Renal pelvis (tissue), 4 donors: ENCODE results near the gene ADPRHL1. TPM values are rescaled to one million over a fixed set of nuclear protein-coding genes. Genes with fewer than 3 reads are reported as not detected.

Source experiments
- DNase-seq: peaks from one replicate; pipeline ENCODE4 v3.0.0-alpha.2; 2013
- polyA plus RNA-seq, 3 donors: library from polyadenylated mRNA; unstranded; fragments of 120-200 nt; gene quantifications; one replicate each; pipeline ENCODE4 v1.2.1, GENCODE V29; 2013; ENCODE audit not compliant: insufficient read length in 3 of 3

Gene ADPRHL1
- polyA plus RNA-seq, 3 donors, result 2.8 to 5.6 (median 4.7) TPM

DNA sequence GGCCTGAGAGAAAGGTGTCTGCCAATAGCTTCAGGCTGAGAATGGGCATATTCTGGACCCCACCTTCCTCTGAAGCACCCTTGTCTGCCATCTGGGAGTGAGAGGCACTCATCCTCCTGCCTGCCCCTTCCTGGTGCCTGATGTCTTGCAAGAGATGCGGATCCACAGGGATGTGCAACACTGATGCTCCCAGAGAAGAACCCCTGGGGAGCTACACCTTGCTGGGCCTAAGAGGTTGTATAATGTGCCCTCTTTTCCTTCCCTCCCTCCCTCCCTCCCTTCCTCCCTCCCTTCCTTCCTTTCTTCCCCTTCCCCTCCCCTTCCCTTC, 34.6 kb downstream of the ADPRHL1 start:
- no peak for DNase-seq

DNA sequence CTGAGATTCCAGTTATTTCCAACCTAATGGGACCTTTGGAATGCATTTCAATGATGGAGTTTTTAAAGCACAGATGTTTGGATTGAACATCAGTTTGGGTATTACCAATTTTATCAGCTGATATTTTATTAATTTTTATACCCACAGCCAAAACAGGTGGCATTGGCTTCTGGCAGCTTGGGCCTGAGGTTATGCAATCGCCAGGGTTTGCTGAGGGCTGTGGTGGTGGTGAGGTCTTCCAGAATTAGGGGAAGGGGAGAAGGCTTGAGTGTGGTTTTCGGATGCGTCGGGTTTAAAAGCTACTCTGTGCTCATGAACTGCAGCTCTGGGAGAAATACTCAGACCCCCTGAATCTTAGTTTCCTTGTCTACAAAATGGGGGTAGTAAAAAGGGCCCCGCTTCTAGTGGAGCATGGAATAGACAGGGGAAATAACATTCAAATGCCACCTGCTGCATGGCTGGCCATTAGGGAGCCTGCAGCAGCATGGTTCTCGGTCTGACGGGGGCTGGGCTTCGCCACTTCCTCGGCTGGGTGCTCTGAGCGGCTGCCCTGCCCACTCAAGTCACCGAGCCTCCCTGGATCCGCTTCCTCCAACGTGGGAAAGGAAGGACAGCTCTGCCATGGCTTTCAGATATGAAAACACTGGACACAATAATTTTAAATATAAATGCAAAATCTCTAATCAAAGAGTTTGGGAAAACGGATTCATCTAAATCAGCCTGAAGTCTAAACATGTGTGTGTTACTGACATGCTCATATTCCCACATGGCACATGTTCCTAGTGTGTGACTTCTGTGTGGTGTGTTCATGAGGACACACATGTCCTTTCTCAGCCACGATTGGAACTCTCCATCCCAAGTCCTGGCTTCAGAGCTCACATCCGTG, 35.2 kb downstream of the ADPRHL1 start:
- DNase-seq, result no peak

GRCh38 chr13:113417008-113417751, 36.1 kb downstream of the ADPRHL1 start:
- no peak for DNase-seq

GRCh38 chr13:113415825-113416224, 37.5 kb downstream of the ADPRHL1 start:
- no peak for DNase-seq

DNA sequence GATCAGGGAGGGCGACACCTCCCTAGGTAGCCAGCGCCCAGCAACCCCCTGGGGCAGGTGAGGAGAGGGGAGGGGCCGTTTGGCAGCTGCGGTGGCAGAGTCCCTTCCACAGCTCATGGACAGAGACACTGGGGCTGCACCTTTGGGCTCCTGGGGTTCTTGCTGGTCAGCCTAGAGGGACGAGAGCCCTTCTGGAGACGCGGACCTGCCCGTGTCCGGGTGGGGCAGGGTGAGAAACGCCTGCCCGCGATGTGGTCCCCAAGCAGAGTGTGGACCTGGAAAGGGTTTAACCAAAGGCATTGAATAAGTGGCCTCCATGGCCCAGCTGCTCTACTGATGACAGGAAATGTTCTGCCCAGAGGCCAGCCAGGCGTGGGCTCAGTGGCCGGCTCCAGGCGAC, 38.3 kb downstream of the ADPRHL1 start:
- DNase-seq, result no peak

DNA sequence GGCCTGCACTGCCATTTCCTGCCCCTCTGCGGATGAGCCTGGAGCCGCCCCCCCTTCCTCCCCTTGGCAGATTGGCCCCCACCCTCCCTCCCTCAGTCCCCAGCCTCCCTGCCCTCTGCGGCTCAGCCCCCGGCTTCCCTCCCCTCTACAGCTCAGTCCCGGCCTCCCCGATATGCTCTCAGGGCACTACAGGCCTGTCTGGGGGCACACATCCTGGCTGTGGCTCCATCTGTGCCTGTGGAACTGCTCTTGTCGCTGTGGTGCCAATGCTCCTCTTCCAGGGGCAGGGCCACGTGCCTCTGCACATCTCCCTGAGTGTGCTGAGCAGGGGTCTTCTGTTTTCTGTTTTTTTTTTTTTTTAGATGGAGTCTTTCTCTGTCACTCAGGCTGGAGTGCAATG, 39.0 kb downstream of the ADPRHL1 start:
- no peak for DNase-seq

DNA sequence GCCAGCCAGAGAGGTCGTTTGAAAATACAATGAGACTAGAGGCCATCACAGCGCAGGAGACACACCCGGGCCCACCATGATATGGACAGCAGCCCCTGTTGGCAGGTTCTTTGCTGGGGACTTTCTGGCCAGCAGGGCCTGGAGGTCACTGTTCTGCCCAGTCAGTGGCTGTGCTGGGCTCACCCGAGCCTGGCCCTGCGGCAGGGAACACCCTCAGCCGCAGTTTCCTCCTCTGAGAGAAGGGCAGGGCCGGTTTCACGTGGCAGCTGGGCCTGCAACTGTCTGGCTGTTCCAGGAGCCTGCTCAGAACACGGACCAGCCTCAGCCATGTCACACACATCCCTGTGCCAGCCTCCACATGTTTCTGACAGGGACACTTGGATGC, 39.4 kb downstream of the ADPRHL1 start:
- no peak for DNase-seq

- no peak for DNase-seq
Observed at GRCh38 chr13:113413178-113413897, 40.0 kb downstream of the ADPRHL1 start.

GRCh38 chr13:113412440-113412839, 40.8 kb downstream of the ADPRHL1 start:
- no peak for DNase-seq

DNA sequence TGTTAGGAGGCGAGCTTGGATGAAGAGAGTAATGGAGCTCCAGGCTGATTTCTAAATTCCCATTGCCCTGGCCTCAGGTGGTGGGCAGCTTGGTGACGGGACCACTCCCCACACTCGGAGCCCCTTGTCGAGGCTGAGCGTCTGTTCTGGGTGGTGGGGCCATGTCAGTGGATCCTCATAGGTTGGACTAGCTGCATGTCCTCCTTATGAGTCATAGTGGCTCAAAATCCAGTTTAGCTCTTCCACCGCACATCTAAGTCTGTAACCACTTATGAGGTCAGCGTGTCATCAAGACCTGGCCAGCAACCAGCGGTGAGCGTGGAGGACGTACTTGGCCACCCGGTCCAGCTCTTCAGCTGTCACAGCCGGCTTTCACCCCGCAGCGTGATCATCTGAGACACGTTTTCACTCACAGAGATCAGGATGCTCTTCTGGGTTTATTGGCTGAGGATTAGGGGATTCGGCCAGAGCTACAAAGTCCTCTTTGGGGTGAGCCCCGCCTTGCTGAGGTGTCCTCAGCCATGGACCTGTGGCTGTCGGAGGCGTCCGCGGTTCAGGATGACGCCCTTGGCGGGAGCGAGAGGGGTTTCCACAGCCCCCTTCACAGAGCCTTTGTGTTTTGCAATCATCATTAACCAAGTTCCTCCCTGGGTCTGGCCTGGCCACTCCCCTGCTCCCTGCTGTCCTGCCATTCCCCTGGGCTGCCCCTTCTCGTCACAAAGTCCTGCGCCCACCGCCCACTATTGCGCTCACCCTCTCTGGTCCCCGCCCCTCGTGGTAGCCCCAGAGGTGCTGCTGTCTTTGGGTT, 41.9 kb downstream of the ADPRHL1 start:
- DNase-seq, result no peak

- peak; percentile 76 for DNase-seq
Observed at GRCh38 chr13:113410472-113411201, 42.7 kb downstream of the ADPRHL1 start.

DNA sequence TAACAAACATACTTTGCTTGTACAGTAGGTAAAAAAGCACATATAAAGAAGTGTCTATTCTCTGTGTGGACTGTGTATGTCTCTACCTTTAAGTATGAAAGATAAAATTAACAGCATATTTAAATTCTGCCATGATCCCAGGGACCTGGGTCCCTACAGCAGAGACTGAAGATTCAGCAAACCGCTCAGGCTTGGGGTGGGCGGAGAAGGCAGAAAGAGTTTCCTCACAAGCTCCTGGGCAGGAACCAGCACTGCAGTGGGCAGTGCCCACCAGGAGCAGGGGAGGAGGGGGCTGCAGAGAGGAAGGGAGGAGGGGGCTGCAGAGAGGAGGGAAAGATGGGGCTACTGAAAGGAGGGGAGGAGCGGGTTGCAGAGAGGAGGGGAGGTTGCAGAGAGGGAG, 44.7 kb downstream of the ADPRHL1 start:
- DNase-seq, result no peak

DNA sequence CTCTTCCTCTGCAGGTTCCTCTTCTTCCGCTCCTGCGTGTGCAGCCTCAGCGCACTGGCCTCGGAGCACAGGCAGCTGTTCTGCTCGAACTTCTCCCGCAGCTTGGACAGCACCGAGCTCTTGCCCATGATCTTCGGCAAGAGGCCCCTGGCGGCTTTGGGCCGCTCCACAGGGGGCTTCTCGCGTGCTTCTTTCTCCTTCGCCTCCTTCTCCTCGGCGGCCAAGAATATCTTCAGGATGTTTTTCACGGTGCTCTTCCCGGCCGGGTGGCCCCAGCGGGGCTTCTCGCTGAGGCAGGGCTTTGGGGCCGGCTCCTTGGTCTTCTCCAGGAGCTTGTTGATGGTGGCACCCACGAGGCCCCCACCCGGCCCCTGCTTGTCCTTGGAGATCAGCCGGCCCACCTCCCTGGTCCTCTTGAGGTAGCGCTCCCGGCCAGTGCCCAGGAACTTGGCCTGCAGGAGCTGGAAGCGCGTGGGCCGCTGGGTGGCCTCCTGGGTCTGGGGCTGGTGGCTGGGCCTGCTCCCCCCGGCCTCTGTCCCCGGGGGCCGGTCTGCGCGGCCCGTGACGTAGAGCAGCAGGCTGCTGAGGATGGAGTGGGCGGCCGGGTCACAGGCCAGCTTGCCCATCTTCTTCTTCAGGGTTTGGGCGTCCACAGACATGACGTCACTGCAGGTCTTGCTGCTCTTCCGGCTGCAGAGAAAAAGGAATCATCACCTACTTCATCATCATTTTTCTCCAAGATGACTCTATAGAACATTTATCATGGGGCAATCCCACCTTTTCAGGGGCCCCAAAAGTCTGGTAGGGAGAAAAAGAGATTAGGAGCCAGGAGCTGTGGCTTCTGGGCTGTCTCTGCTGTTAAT, 45.5 kb downstream of the ADPRHL1 start:
- DNase-seq, result no peak

- no peak for DNase-seq
Observed at GRCh38 chr13:113407103-113407530, 46.2 kb downstream of the ADPRHL1 start.

- no peak for DNase-seq
Observed at GRCh38 chr13:113406321-113407102, 46.8 kb downstream of the ADPRHL1 start.

DNA sequence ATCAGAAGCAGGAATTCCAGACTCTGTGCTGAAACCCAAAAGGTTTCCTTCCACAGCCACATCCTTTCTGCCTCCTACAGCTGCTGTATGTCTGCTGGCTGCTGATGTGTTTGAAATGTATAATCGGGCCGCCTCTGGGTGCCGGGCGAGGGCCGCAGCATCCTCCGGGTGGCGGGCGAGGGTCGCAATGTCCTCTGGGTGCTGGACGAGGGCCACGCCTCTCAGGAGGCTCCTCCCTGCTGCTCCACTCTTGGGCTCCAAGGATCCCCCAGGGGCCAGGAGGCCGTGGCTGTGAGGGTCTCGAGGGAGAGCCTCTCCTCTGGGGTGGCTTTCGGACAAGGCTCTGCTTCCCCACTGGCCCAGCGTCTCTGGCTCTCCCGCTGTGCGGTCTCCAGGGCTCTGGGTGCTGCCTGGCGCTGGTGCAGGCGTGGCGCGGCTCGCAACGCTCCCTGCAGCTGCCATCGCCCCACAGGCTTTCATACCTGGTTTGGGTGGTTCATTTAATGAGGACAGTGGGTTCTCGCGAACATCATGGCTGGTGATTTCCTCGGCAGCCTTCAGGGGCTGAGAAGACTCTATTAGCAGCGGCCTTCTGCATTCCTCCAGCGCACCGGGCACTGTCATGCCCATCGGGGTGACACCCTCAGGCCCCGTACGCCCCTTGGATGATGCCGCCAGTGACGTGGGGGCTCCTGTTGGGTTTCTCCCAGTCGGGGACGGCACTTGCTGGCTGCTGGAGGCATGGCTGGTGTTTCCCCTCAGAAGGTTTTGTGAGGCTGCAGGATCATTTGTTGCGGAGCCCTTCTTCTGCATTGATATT, 47.6 kb downstream of the ADPRHL1 start:
- no peak for DNase-seq

DNA sequence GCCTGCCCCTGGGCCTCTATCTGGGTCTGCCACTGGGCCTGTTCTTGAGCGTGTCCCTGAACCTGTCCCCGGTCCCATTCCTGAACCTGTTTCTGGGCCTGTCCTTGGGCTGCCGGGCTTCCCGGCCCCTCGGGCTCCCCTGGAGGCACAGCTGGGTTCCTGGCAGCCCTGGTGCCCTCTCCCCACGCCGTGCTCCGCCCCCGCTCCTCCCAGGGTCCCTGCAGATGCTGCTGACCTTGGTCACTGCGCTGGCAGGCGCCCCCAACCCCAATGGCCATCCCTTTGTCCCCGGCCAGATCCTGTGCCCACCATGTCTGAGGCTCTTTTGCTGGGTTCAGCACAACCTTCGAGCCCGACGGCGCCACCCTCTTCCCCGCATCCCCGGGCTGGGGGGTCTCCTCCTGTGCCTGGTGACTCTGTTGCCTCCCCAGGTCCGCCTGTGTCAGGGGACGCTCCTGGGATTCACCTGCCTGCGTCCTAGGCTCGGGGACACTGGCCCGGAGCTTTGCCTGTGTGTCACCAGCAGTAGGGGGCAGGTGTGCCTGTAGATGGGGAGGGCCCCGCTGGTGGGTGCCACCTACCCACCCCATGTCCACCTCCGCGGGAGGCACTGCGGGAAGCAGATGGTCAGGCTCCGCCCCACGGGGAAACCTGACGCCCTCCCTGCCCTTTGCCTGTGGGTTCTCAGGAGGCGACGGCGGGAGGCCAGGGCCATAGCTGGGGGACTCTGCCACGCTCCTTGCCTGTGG, 48.4 kb downstream of the ADPRHL1 start:
- DNase-seq, result no peak

- DNase-seq, result no peak
Observed at GRCh38 chr13:113404366-113404722, 48.9 kb downstream of the ADPRHL1 start.
